ENCODE data around the gene RBX1. TPM values are rescaled to one million over a fixed set of nuclear protein-coding genes. Genes with fewer than 3 reads are reported as not detected.

Gene RBX1
- total and polyA plus RNA-seq, 2 of the 8 experiments (the other 6 are each of a cell fraction or from before 2014, with no cell fraction given), result 76.5 to 119 TPM

GRCh38 chr22:41000040-41000565, 48.9 kb downstream of the RBX1 start:
- WGBS, 2 experiments (ENCODE audit: extremely low coverage in 1 of 2, insufficient coverage in 1 of 2, insufficient read length in 1 of 2, insufficient replicate concordance in 2 of 2, low coverage in 1 of 2, low lambda C conversion rate in 2 of 2, missing lambda C conversion rate in 1 of 2), result 81% methylated on average over 2 of the region's 2 CpGs; no CpG with 5 or more reads in 1 of the 2 experiments
- FAIRE-seq, result no peak
- CTCF ChIA-PET (ENCODE audit: partially characterized antibody), result no interaction called here
- Histone ChIP-seq H4K8ac (ENCODE audit: extremely low read depth, insufficient read depth, low read length) (no peak overlapping the region), H3K14ac (ENCODE audit: insufficient read length) (no peak overlapping the region), H2BK12ac (ENCODE audit: low read depth, low read length) (no peak overlapping the region), H3K36me3 (ENCODE audit: control insufficient read depth in 2 of 4, insufficient read depth in 4 of 4, low read length in 3 of 4) (no peaks in the 10 kb centered on the region), H2AFZ (ENCODE audit: low read length) (no peak overlapping the region), H3K18ac (ENCODE audit: extremely low read depth, low read length) (no peak overlapping the region), H3K4ac (replicated peaks; ENCODE audit: insufficient read length, low read depth, low read length) (no peak overlapping the region), H3K4me2 (ENCODE audit: insufficient read depth in 1 of 2, low read depth in 2 of 2, low read length in 2 of 2) (no peak overlapping the region), H3K23ac (ENCODE audit: insufficient read length) (no peak overlapping the region), H4K5ac (ENCODE audit: insufficient read length, low read depth, low read length) (no peak overlapping the region), H3K27me3 (replicated peaks in 1 of 4; ENCODE audit: control insufficient read depth in 3 of 4, extremely low read depth in 1 of 4, insufficient read depth in 3 of 4, low read length in 3 of 4) (no peaks in the 10 kb centered on the region), H3K4me3 (ENCODE audit: extremely low read depth in 1 of 4, insufficient read depth in 2 of 4, low read depth in 3 of 4, low read length in 4 of 4) (no peak overlapping the region), H2BK20ac (ENCODE audit: low read length) (no peak overlapping the region), H2BK15ac (ENCODE audit: low read length) (no peak overlapping the region), H3K79me1 (ENCODE audit: low read depth, low read length) (no peaks in the 10 kb centered on the region), H3K79me2 (ENCODE audit: control insufficient read depth in 1 of 2, insufficient read depth in 2 of 2, low read length in 2 of 2) (no peaks in the 10 kb centered on the region), H3K9me3 (ENCODE audit: insufficient read depth in 2 of 2, low read depth in 1 of 2, low read length in 1 of 2) (no peaks in the 10 kb centered on the region), H4K91ac (replicated peaks; ENCODE audit: insufficient read length, low read length) (no peak overlapping the region), H3K9ac (replicated peaks in 1 of 4; ENCODE audit: extremely low read depth in 1 of 4, low read depth in 3 of 4, low read length in 3 of 4) (no peak overlapping the region), H3K23me2 (ENCODE audit: low read depth, low read length) (no peaks in the 10 kb centered on the region; the same call in 1 of the 2 replicates), H3K4me1 (replicated peaks in 1 of 4; ENCODE audit: control insufficient read depth in 3 of 4, insufficient read depth in 4 of 4, low read length in 3 of 4) (peaks cover 0 to 2% (median 0%) of the 10 kb centered on the region in 4 experiments; a peak in 2 of 7 replicates), H4K20me1 (replicated peaks in 1 of 2; ENCODE audit: control insufficient read depth in 1 of 2, insufficient read depth in 2 of 2, low read length in 2 of 2) (no peaks in the 10 kb centered on the region), H3K56ac (replicated peaks; ENCODE audit: insufficient read length, low read depth, low read length) (no peak overlapping the region), H2BK120ac (replicated peaks; ENCODE audit: low read depth, low read length) (no peak overlapping the region), H3K27ac (ENCODE audit: low read depth, low read length) (no peak overlapping the region), H2AK5ac (ENCODE audit: low read depth, low read length) (no peak overlapping the region), H2BK5ac (ENCODE audit: low read depth, low read length) (no peak overlapping the region)
- POLR2A ChIA-PET (ENCODE audit: partially characterized antibody), result no interaction called here
- TF ChIP-seq RBBP5 (IDR thresholded peaks at IDR 0.05; ENCODE audit: borderline replicate concordance, low read depth, low read length) (no peak), POLR2A (IDR thresholded peaks at IDR 0.05; ENCODE audit: control extremely low read depth in 1 of 2, low read depth in 2 of 2, low read length in 2 of 2) (no peak), SP2 (IDR thresholded peaks at IDR 0.05; ENCODE audit: low read length) (no peak), SAP30 (IDR thresholded peaks at IDR 0.05; ENCODE audit: insufficient read depth, insufficient replicate concordance, low read length) (no peak), E2F6 (IDR thresholded peaks at IDR 0.05) (no peak), CBX8 (IDR thresholded peaks at IDR 0.05; ENCODE audit: borderline replicate concordance, low read depth, low read length) (no peak), CEBPB (IDR thresholded peaks at IDR 0.05; ENCODE audit: low read depth, low read length) (no peak)
- TF ChIP-seq, protein P1, sequence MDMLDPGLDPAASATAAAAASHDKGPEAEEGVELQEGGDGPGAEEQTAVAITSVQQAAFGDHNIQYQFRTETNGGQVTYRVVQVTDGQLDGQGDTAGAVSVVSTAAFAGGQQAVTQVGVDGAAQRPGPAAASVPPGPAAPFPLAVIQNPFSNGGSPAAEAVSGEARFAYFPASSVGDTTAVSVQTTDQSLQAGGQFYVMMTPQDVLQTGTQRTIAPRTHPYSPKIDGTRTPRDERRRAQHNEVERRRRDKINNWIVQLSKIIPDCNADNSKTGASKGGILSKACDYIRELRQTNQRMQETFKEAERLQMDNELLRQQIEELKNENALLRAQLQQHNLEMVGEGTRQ (IDR thresholded peaks at IDR 0.05; ENCODE audit: low read length), result no peak
- no peak for DNase-seq (ENCODE audit: low read depth in 1 of 2, low spot score in 2 of 2)
